ENCODE results near the gene SURF6. TPM values are rescaled to one million over a fixed set of nuclear protein-coding genes. Genes with fewer than 3 reads are reported as not detected.
"Not testable (repeated sequence)": the region's sequence is repeated elsewhere in the genome, so short reads cannot be mapped to it uniquely, and the experiment has no call there.

The SURF6 gene
- total RNA-seq, 4 donors from 2014 or later = 2.9 to 19.3 (median 17.2) TPM

DNA sequence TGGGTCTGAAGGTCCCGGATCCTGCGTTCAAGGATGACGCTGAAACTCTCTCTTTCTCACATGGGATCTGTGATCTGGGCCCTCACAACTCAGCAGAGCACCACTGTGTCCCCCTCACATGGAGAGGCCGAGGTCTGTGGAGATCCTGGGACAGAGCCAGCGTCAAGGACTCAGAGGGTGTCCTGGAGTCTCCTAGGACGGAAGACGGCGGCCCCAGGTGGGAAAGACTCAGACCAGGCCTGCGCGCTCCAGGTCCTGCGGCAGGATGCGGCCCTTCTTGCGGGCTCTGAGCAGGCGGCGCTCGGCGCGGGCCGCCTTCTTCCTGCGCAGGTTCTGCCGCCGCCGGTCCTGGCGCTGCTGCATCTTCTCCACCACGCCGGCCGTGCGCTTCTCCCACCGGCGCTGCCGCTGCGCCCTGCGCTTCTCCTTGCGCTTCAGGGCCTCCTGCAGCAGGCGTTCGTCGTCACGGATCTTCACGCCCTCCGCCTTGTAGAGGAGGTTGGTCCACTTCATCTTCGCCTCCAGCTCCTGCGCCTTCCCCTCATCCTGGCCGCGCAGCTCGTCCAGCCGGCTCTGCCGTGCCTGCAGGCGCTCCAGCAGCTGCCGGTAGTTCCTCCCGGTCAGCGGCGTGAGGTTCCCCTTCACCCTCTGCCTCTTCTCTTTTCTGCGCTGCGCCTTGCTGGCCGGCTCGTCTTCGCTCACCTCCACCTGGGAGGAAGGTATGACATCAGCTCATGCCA lies 4.2 kb downstream of the SURF6 start:
- no peak overlapping the region for H3K27ac ChIP-seq
- no peaks in the 10 kb centered on the region for H3K36me3 ChIP-seq
- no peaks in the 10 kb centered on the region for H3K9me3 ChIP-seq
- no peak overlapping the region for H3K4me3 ChIP-seq
- TF ChIP-seq POLR2A (IDR thresholded peaks at IDR 0.05) = no peak
- TF ChIP-seq, protein P1, sequence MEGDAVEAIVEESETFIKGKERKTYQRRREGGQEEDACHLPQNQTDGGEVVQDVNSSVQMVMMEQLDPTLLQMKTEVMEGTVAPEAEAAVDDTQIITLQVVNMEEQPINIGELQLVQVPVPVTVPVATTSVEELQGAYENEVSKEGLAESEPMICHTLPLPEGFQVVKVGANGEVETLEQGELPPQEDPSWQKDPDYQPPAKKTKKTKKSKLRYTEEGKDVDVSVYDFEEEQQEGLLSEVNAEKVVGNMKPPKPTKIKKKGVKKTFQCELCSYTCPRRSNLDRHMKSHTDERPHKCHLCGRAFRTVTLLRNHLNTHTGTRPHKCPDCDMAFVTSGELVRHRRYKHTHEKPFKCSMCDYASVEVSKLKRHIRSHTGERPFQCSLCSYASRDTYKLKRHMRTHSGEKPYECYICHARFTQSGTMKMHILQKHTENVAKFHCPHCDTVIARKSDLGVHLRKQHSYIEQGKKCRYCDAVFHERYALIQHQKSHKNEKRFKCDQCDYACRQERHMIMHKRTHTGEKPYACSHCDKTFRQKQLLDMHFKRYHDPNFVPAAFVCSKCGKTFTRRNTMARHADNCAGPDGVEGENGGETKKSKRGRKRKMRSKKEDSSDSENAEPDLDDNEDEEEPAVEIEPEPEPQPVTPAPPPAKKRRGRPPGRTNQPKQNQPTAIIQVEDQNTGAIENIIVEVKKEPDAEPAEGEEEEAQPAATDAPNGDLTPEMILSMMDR (IDR thresholded peaks at IDR 0.05) = no peak
- no peaks in the 10 kb centered on the region for H3K27me3 ChIP-seq
- H3K4me1 ChIP-seq = peaks cover 7 to 16% of the 10 kb centered on the region in 2 donors
- no peak for DNase-seq
- intact Hi-C loops (cut with DNase I; ENCODE audit: low total_unique reads) = no loop called here

DNA sequence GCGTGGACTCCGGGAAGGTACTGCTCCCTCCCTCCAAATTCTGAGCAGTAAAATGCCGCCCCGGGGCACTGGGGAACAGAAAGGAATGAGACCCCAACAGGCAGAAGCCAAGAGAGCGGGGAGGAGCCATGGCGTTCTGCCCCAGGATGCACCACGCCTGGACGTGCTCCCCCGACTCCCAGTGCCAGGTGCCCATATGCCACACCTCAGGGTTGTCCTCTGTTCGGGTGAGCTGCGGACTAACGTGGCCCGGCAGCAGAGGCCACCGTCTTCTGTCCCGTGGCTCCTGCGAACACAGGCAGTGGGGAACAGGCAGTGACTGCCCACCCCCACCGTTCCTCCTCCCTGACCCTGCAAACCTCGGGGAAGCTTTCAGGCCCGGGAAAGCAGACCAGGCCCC lies 4.8 kb downstream of the SURF6 start:
- no peak for TF ChIP-seq POLR2A (IDR thresholded peaks at IDR 0.05)
- TF ChIP-seq, protein P1 (IDR thresholded peaks at IDR 0.05) = no peak
- H3K9me3 ChIP-seq = no peaks in the 10 kb centered on the region
- intact Hi-C loops (cut with DNase I; ENCODE audit: low total_unique reads) = no loop called here
- no peak overlapping the region for H3K4me3 ChIP-seq
- DNase-seq = no peak
- H3K27me3 ChIP-seq = no peaks in the 10 kb centered on the region
- no peaks in the 10 kb centered on the region for H3K36me3 ChIP-seq
- H3K27ac ChIP-seq = no peak overlapping the region
- peaks cover 7 to 12% of the 10 kb centered on the region in 2 donors for H3K4me1 ChIP-seq

DNA sequence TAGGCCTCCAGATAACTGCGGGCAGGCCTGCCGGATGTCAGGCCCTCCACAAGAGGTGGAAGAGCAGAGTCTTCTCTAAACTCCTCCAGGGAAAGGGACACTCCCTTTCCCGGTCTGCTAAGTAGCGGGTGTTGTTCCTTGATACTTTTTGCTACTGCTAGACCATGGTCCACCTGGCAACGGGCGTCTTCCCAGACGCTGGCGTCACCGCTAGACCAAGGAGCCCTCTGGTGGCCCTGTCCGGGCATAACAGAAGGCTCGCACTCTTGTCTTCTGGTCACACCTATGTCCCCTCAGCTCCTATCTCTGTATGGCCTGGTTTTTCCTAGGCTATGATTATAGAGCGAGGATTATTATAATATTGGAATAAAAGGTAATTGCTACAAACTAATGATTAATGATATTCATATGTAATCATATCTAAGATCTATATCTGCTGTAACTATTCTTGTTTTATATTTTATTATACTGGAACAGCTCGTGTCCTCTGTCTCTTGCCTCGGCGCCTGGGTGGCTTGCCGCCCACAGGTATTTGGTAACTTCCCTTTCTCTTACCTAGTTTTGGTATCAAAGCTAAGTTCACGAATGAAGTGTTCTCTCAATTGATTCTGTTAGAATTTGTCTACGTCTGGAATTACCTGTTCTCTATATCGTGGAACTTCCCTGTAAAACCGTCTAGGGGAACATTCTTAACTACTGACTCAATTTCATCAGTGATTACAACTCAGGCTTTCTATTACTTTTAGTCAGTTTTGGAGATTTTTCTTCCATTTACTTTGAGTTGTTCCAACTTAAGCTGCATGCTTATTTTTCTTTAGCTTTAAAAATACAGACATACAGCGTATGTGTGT lies 6.5 kb downstream of the SURF6 start:
- H3K27me3 ChIP-seq; intact Hi-C loops (cut with DNase I; ENCODE audit: low total_unique reads); H3K4me3 ChIP-seq; H3K27ac ChIP-seq; H3K9me3 ChIP-seq; H3K36me3 ChIP-seq; H3K4me1 ChIP-seq: not testable (repeated sequence)
- TF ChIP-seq, protein P1 (IDR thresholded peaks at IDR 0.05) = peak; percentile 31 to 55 (median 44)
- DNase-seq = peak in 1 of 2 donors; percentile 19

DNA sequence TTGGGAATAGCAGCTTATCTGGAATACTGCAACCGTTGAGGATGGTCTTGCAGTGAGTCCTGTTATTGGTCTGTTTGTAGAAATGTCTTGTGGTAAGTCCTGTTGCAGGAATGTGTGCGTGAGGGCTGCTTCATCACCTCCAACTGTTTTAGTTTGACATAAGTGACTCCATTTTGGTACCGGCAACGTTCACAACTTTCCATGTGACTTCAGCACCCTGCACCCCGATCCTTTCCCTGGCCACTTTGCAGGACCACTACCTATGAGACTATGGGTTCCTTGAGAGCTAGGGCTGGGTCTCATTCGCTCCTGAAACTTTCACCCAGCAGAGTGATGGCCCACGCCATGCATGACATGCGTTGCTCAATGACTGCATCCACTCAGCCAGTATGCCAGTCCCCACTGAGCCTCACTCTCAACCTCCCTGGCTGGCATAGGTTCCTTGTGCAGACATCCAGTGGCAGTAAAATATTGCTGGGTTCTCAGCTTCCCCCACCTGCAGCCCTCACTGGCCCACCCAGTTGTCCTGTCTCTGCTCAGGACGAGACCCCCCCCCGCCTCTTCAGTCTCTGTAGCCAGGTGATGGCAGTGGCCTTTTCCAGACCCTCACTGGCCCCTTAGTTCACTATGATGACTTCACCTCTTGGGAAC lies 8.0 kb downstream of the SURF6 start:
- TF ChIP-seq, protein P1 (IDR thresholded peaks at IDR 0.05) = no peak
- no peak for TF ChIP-seq POLR2A (IDR thresholded peaks at IDR 0.05)
- no peaks in the 10 kb centered on the region for H3K27me3 ChIP-seq
- H3K4me1 ChIP-seq = no peaks in the 10 kb centered on the region
- no peaks in the 10 kb centered on the region for H3K36me3 ChIP-seq
- H3K4me3 ChIP-seq = no peak overlapping the region
- peak in 1 of 2 donors; percentile 8 for DNase-seq
- intact Hi-C loops (cut with DNase I; ENCODE audit: low total_unique reads) = no loop called here
- H3K27ac ChIP-seq = no peak overlapping the region
- no peaks in the 10 kb centered on the region for H3K9me3 ChIP-seq

DNA sequence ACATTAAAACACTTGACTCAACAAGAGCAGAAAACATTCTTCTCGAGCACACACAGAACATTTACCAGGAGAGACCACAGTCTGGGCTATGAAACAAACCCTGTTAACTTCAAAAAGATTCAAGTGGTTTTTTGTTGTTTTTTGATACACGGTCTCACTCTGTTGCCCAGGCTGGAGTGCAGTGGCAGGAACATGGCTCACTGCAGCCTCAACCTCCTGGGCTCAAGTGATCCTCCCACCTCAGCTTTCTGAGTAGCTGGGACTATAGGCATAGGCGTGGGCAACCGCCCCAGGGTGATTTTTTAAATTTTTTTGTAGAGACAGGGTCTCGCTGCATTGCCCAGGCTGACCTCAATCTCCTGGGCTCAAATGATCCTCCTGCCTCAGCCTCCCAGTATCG lies 9.0 kb downstream of the SURF6 start:
- DNase-seq; H3K27ac ChIP-seq; intact Hi-C loops (cut with DNase I; ENCODE audit: low total_unique reads); H3K36me3 ChIP-seq; H3K27me3 ChIP-seq; H3K4me1 ChIP-seq; H3K9me3 ChIP-seq; H3K4me3 ChIP-seq: not testable (repeated sequence)
